SU-DHL-6 (cell line): ENCODE measurements around the gene DDX24.

ENCODE experiments used
- EZH2phosphoT487 ChIP-seq: fragments of 200-600 bp; sonication (generic), shearing (Covaris generic); conservative IDR thresholded peaks from 2 replicates; pipeline ENCODE4 v1.6.1; 2018; ENCODE audit warnings: mild to moderate bottlenecking, antibody characterized with exemption, low read length, moderate library complexity, mixed read lengths
- TF ChIP-seq, protein P1 (sequence below): fragments of 200-600 bp; sonication (generic); IDR thresholded peaks from one replicate; pipeline ENCODE4 v1.5.1; 2017; ENCODE audit warnings: antibody characterized with exemption, mild to moderate bottlenecking, low read length, moderate library complexity; ENCODE audit not compliant: insufficient read depth, poor library complexity, severe bottlenecking

- no peak for TF ChIP-seq EZH2phosphoT487
- TF ChIP-seq, protein P1, sequence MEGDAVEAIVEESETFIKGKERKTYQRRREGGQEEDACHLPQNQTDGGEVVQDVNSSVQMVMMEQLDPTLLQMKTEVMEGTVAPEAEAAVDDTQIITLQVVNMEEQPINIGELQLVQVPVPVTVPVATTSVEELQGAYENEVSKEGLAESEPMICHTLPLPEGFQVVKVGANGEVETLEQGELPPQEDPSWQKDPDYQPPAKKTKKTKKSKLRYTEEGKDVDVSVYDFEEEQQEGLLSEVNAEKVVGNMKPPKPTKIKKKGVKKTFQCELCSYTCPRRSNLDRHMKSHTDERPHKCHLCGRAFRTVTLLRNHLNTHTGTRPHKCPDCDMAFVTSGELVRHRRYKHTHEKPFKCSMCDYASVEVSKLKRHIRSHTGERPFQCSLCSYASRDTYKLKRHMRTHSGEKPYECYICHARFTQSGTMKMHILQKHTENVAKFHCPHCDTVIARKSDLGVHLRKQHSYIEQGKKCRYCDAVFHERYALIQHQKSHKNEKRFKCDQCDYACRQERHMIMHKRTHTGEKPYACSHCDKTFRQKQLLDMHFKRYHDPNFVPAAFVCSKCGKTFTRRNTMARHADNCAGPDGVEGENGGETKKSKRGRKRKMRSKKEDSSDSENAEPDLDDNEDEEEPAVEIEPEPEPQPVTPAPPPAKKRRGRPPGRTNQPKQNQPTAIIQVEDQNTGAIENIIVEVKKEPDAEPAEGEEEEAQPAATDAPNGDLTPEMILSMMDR: no peak
Measured at GRCh38 chr14:93999573-93999972, 81.4 kb downstream of the DDX24 start.
